Parathyroid adenoma (tissue), 2 donors: ENCODE measurements around the gene MORN4.

Experiments used
- H2AFZ ChIP-seq: fragments of 300-600 bp; sonication (generic); one replicate; pipeline ENCODE4 v1.7.0; 2017; ENCODE audit warnings: antibody characterized with exemption, mild to moderate bottlenecking
- H3K27ac ChIP-seq: fragments of 300-600 bp; sonication (generic); one replicate; pipeline ENCODE4 v1.7.0; 2017
- H3K27me3 ChIP-seq: fragments of 300-600 bp; sonication (generic); one replicate; pipeline ENCODE4 v1.7.0; 2017; ENCODE audit warnings: low read length; ENCODE audit not compliant: control insufficient read depth, insufficient read depth
- H3K36me3 ChIP-seq: fragments of 300-600 bp; sonication (generic); one replicate; pipeline ENCODE4 v1.7.0; 2017; ENCODE audit warnings: low read length; ENCODE audit not compliant: control insufficient read depth, insufficient read depth
- H3K4me1 ChIP-seq: fragments of 300-600 bp; sonication (generic); one replicate; pipeline ENCODE4 v1.7.0; 2017; ENCODE audit warnings: control low read depth
- H3K4me2 ChIP-seq: fragments of 300-600 bp; sonication (generic); one replicate; pipeline ENCODE4 v1.7.0; 2017; ENCODE audit warnings: low read length
- H3K4me3 ChIP-seq: fragments of 300-600 bp; sonication (generic); one replicate; pipeline ENCODE4 v1.7.0; 2017; ENCODE audit warnings: low read depth, low read length
- H3K79me2 ChIP-seq: fragments of 300-600 bp; sonication (generic); one replicate; pipeline ENCODE4 v1.7.0; 2017; ENCODE audit warnings: control low read depth
- H3K9ac ChIP-seq: fragments of 300-600 bp; sonication (generic); one replicate; pipeline ENCODE4 v1.7.0; 2017; ENCODE audit warnings: mild to moderate bottlenecking
- H3K9me3 ChIP-seq: fragments of 300-600 bp; sonication (generic); one replicate; pipeline ENCODE4 v1.7.0; 2017; ENCODE audit warnings: low read length; ENCODE audit not compliant: control insufficient read depth
- CTCF ChIP-seq: fragments of 300-600 bp; sonication (generic); IDR thresholded peaks from one replicate; pipeline ENCODE4 v1.7.0; 2017; ENCODE audit warnings: antibody characterized with exemption, mild to moderate bottlenecking
- donor health status: primary hyperparathyroidism.

MORN4 gene

GRCh38 chr10:97607095-97607636 is 26.1 kb downstream of the MORN4 start:
- Histone ChIP-seq H3K4me1 (no peaks in the 10 kb centered on the region), H3K9ac (no peak overlapping the region), H3K27me3 (no peaks in the 10 kb centered on the region), H3K9me3 (no peaks in the 10 kb centered on the region), H2AFZ (no peak overlapping the region), H3K79me2 (no peaks in the 10 kb centered on the region), H3K4me2 (no peak overlapping the region), H3K36me3 (no peaks in the 10 kb centered on the region), H3K4me3 (no peak overlapping the region), H3K27ac (no peak overlapping the region)
- no peak for TF ChIP-seq CTCF

DNA sequence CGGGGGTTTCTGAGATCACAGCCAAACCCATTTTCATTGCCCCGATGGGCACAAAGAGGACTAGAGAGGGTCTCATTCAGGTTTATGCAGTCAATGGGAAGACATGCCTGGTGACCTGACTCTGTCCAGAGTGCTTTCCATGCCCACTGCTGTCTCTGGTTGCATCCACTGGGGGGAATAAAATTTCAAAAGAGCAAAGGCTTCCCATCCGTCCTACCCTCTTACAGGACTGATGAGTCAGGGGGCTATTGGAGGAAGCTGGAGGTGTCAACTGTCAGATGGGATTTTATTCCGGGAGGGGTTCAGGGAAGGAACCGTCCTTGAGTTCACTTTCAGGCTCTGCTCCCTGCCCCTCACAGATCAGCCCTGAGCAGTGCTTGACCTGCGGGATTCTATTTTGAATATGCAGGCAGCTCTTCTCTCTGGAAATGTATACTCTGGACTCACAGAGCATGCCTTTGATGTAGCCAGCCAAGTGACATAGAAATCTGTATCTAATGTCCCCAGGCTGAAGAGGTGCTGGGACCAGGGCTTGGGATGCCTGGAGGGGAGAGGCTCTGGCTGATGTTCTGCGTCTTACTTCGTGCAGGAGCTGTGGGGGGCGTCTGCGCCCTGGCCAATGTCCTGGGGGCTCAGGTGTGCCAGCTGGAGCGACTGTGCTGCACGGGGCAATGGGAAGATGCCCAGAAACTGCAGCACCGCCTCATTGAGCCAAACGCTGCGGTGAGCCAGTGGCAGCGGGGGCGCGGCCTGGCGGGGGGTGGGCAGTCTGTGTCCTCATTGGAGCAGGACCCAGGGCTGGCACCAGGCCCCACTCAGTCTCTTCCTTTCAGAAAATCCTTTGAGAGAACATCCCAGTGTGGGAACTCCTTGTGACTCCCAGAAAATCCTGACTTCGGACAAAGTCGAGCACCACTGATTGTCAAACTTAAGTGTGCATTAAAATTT is 31.8 kb downstream of the MORN4 start:
- Histone ChIP-seq H3K9me3 (no peaks in the 10 kb centered on the region), H3K27ac (no peak overlapping the region), H3K4me3 (no peak overlapping the region), H3K9ac (no peak overlapping the region), H3K79me2 (peaks cover 3% of the 10 kb centered on the region), H3K4me2 (no peak overlapping the region), H3K36me3 (no peaks in the 10 kb centered on the region), H3K27me3 (no peaks in the 10 kb centered on the region), H2AFZ (no peak overlapping the region), H3K4me1 (no peaks in the 10 kb centered on the region)
- TF ChIP-seq CTCF = no peak

DNA sequence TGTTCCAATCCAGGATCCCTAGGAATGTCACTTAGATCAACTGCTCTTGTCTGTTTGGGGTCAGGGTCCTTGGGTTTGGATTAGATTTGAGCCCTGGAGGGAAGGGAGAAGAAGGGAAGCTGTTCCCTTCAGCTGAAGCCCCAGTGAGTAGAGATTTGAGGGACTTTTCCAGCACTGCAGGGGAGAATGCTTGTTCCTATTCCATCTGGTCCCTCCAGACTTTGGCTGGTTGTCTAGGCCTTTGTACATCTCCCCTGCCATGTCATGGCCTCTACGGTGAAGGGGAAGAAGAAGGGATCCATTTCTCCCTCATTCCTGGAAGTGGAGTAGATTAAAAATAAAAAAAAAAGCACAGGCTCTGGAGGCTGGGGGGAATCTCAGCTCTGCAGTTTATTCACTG is 32.7 kb downstream of the MORN4 start:
- no peak overlapping the region for H3K27ac ChIP-seq
- no peak for TF ChIP-seq CTCF

DNA sequence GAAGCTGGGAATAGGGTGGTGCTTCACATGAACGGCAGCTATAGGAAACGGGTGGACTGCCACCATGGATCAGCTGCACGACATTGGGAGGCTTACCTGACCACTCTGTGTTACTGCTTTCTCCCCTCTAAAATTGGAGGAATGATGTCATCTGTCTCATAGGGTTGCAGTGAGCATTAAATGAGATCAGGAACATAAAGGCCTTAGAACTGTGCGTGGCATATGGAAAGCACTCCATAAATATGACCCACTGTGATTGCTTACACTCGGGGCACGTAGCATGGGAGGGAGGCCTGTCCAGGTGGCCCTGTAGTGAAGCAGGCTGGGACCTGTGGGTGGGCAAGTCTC is 34.1 kb downstream of the MORN4 start:
- Histone ChIP-seq H3K9ac (no peak overlapping the region), H3K36me3 (no peaks in the 10 kb centered on the region), H2AFZ (no peak overlapping the region), H3K4me2 (no peak overlapping the region), H3K4me1 (no peaks in the 10 kb centered on the region), H3K79me2 (peaks cover 3% of the 10 kb centered on the region), H3K27me3 (no peaks in the 10 kb centered on the region), H3K9me3 (no peaks in the 10 kb centered on the region), H3K27ac (no peak overlapping the region), H3K4me3 (no peak overlapping the region)
- TF ChIP-seq CTCF = no peak

More for the DNA sequence above, 32.7 kb downstream of the MORN4 start:
- H3K79me2 ChIP-seq = peaks cover 3% of the 10 kb centered on the region
- H3K36me3 ChIP-seq = no peaks in the 10 kb centered on the region
- no peaks in the 10 kb centered on the region for H3K9me3 ChIP-seq
- no peak overlapping the region for H3K4me3 ChIP-seq
- no peak overlapping the region for H3K4me2 ChIP-seq
- no peak overlapping the region for H2AFZ ChIP-seq
- no peak overlapping the region for H3K9ac ChIP-seq
- H3K4me1 ChIP-seq = no peaks in the 10 kb centered on the region
- H3K27me3 ChIP-seq = no peaks in the 10 kb centered on the region
